CD4-positive, CD25-positive, alpha-beta regulatory T cell (primary cell): ENCODE data around the gene SLC25A33. TPM values are rescaled to one million over a fixed set of nuclear protein-coding genes. Genes with fewer than 3 reads are reported as not detected.
"Not testable (repeated sequence)": the region's sequence is repeated elsewhere in the genome, so short reads cannot be mapped to it uniquely, and the experiment has no call there.

Experiments used
- ATAC-seq, 2 donors: fragments of 150-1000 bp; cut with Tn5 transposase; one replicate each; pipeline ENCODE4 v1.10.0; 2021; ENCODE audit warnings: low read depth in 2 of 2, moderate number of reproducible peaks in 2 of 2, moderate library complexity in 1 of 2
- DNase-seq, 3 donors: peaks; one replicate each; pipeline versions ENCODE4 v3.0.0 to v3.0.0-alpha.2; 2012 to 2022; ENCODE audit warnings: mixed read lengths in 1 of 3
- H3K27ac ChIP-seq: one replicate; pipeline ENCODE4 v1.7.0; 2013; ENCODE audit warnings: mild to moderate bottlenecking, low read length; ENCODE audit not compliant: insufficient read depth, poor library complexity, severe bottlenecking
- H3K27me3 ChIP-seq: one replicate; pipeline ENCODE4 v1.7.0; 2013; ENCODE audit warnings: low read length; ENCODE audit not compliant: control insufficient read depth, insufficient read depth
- H3K36me3 ChIP-seq: one replicate; pipeline ENCODE4 v1.7.0; 2013; ENCODE audit warnings: mild to moderate bottlenecking, low read length, moderate library complexity; ENCODE audit not compliant: control insufficient read depth, insufficient read depth
- H3K4me1 ChIP-seq: 2 replicates; pipeline ENCODE4 v1.7.0; 2013; ENCODE audit warnings: mild to moderate bottlenecking, low read length; ENCODE audit not compliant: insufficient read depth, control insufficient read depth, poor library complexity, severe bottlenecking
- H3K4me3 ChIP-seq: one replicate; pipeline ENCODE4 v1.7.0; 2013; ENCODE audit warnings: low read depth, mild to moderate bottlenecking, low read length, moderate library complexity
- H3K9me3 ChIP-seq, 2 experiments: 1 replicate in 1 of 2; 2 replicates in 1 of 2; pipeline ENCODE4 v1.7.0; 2013; ENCODE audit warnings: low read length in 2 of 2, mild to moderate bottlenecking in 1 of 2, moderate library complexity in 1 of 2; ENCODE audit not compliant: control insufficient read depth in 2 of 2
- H3K27ac Mint-ChIP-seq, 3 donors: one replicate each; pipeline ENCODE4 v1.8.0; 2020 to 2022; ENCODE audit warnings: mild to moderate bottlenecking in 3 of 3, mixed read lengths in 3 of 3, moderate library complexity in 2 of 3
- H3K27me3 Mint-ChIP-seq: one replicate; pipeline ENCODE4 v1.8.0; 2022; ENCODE audit warnings: mild to moderate bottlenecking, mixed read lengths
- H3K36me3 Mint-ChIP-seq: one replicate; pipeline ENCODE4 v1.8.0; 2020; ENCODE audit warnings: mixed read lengths
- H3K4me1 Mint-ChIP-seq, 4 donors: one replicate each; pipeline ENCODE4 v1.8.0; 2020 to 2022; ENCODE audit warnings: mixed read lengths in 4 of 4, mild to moderate bottlenecking in 1 of 4
- H3K4me3 Mint-ChIP-seq, 4 donors: one replicate each; pipeline ENCODE4 v1.8.0; 2020 to 2022; ENCODE audit warnings: mild to moderate bottlenecking in 4 of 4, mixed read lengths in 4 of 4, moderate library complexity in 3 of 4
- H3K9me3 Mint-ChIP-seq, 7 donors: one replicate each; pipeline ENCODE4 v1.8.0; 2020 to 2022; ENCODE audit warnings: mixed read lengths in 7 of 7, mild to moderate bottlenecking in 3 of 7, moderate library complexity in 2 of 7
- polyA plus RNA-seq, 4 donors: library from polyadenylated mRNA; unstranded; fragments of 300-500 nt; fragmentation: Illumina TruSeq; gene quantifications; one replicate each; pipeline ENCODE4 v1.2.3, GENCODE V29; 2021
- total RNA-seq: library from RNA; stranded (reverse); gene quantifications from one replicate; pipeline ENCODE4 v1.2.3, GENCODE V29; 2022

The SLC25A33 gene
- total and polyA plus RNA-seq, 5 donors from 2014 or later: 2.7 to 4.5 (median 3.7) TPM

DNA sequence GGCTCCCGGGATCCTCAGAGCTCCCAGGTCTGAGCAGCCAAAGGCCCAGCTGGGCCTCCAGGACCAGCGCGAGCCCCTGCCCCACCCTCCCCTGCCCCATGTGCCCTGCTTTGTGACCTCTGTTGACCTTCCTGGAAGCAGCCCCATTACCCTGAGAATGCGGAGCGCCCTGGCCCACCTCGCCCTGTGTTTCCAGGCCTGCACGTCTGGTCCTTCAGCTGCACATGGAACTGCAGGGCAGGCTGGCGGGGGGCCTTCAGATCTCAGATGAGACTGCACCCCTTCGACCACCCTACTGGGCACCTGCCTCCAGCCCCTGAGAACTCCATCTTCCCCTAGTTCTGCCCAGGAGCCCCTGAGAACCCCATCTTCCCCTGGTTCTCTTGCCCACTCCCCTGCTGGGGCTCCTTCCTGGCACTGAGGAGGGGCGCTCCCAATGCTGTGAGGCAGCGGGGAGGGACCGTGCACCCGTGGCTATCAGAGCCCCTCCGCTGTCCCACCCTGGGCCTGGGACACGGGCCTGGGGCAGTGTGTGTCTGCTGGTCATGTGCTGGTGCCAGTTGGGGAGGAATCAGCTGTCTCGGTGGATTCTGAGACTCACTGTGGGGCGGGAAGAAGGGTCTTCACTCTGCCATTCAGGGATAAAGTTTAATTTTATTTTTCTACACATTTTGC lies 74.5 kb downstream of the SLC25A33 start:
- no peak for DNase-seq
- Mint-ChIP-seq H3K4me3 (no peak overlapping the region), H3K27ac (no peak overlapping the region), H3K36me3 (peaks cover 4% of the 10 kb centered on the region), H3K9me3 (no peaks in the 10 kb centered on the region), H3K4me1 (no peaks in the 10 kb centered on the region), H3K27me3 (no peaks in the 10 kb centered on the region)
- H3K27me3 ChIP-seq: no peaks in the 10 kb centered on the region
- H3K4me3 ChIP-seq: no peak overlapping the region
- no peaks in the 10 kb centered on the region for H3K9me3 ChIP-seq
- no peaks in the 10 kb centered on the region for H3K4me1 ChIP-seq
- no peak overlapping the region for H3K27ac ChIP-seq
- peaks cover 5% of the 10 kb centered on the region for H3K36me3 ChIP-seq
- ATAC-seq: no peak

DNA sequence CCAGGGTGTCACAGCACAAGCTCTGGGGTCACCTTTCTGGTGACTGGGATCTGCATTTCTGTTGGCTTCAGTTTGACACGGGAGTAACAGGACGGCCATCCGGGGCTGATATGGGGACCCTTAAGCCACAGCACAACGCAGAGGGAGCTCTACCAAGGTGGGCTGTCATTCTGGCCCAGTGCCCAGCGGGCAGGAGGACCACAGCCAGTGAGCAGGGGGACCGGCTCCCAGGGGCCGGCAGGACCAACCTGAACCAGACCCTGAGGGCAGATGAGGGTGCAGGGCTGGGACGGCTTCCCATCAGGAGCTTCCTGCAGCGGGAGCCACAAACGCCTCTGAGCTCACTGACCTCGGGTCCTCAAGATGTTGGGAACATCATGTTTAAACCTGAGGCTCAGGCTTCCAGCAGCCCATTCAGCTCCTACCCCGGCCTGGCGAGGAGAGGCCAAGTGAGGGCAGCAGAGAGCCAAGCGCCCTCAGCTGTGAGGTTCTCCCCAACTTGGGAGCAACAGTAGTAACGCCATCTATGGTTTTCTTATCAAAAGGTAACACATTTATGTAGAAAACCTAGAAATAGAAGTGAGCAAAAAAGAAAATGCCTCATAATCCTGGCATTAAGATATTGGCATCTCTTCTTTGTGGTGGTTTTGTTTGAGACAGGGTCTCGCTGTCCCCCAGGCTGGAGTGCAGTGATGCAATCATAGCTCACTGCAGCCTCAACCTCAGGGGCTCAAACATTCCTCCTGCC lies 76.2 kb downstream of the SLC25A33 start:
- Mint-ChIP-seq H3K9me3 (no peaks in the 10 kb centered on the region), H3K36me3 (no peaks in the 10 kb centered on the region), H3K27ac (no peak overlapping the region), H3K4me3 (no peak overlapping the region), H3K4me1 (no peaks in the 10 kb centered on the region), H3K27me3 (no peaks in the 10 kb centered on the region)
- no peaks in the 10 kb centered on the region for H3K9me3 ChIP-seq
- H3K36me3 ChIP-seq: no peaks in the 10 kb centered on the region
- DNase-seq: peak in 2 of 3 donors; percentile 42 to 68
- H3K27me3 ChIP-seq: no peaks in the 10 kb centered on the region
- H3K4me3 ChIP-seq: no peak overlapping the region
- no peak overlapping the region for H3K27ac ChIP-seq
- peak; percentile 75 to 83 for ATAC-seq
- H3K4me1 ChIP-seq: no peaks in the 10 kb centered on the region

DNA sequence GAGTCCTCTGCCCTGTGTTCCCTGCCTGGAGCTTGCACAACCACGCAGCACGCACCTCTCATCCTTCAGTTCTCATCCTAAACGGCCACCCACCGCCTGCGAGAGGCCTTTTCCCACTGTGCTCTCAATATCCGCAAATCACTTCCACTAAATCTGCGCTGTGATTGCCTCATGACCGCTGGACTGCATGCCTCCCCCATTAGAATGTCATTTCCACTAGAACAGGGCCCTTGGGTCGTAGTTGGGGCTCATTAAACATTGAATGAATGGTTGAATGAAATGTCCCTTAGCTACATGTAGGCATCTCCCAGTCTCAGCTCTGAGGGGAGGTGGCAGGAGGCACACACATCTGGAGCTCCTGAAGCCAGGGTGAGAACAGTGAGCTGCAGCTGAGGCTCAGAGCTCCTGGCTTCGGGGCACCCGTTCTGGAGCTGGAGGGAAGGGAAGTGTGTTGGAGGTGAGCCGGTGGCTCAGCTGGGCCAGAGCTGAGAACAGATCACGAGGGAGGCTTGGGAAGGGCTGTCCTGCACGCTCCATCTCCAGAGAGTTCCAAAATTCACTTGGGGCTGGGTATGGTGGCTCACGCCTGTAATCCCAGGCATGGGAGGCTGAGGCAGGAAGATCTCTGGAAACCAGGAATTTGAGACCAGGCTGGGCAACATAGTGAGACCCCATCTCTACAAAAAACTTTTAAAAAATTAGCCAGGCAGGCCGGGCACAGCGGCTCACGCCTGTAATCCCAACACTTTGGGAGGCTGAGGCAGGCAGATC lies 79.8 kb downstream of the SLC25A33 start:
- H3K27ac ChIP-seq: no peak overlapping the region
- no peak for ATAC-seq
- no peaks in the 10 kb centered on the region for H3K4me1 ChIP-seq
- H3K4me3 Mint-ChIP-seq: no peak overlapping the region
- H3K4me1 Mint-ChIP-seq: peaks cover 0 to 1% (median 0%) of the 10 kb centered on the region in 4 donors
- peaks cover 6% of the 10 kb centered on the region for H3K27me3 Mint-ChIP-seq
- no peaks in the 10 kb centered on the region for H3K36me3 Mint-ChIP-seq
- no peaks in the 10 kb centered on the region for H3K27me3 ChIP-seq
- no peaks in the 10 kb centered on the region for H3K36me3 ChIP-seq
- no peaks in the 10 kb centered on the region for H3K9me3 Mint-ChIP-seq
- H3K27ac Mint-ChIP-seq: no peak overlapping the region
- H3K9me3 ChIP-seq: no peaks in the 10 kb centered on the region
- DNase-seq: no peak
- H3K4me3 ChIP-seq: no peak overlapping the region

DNA sequence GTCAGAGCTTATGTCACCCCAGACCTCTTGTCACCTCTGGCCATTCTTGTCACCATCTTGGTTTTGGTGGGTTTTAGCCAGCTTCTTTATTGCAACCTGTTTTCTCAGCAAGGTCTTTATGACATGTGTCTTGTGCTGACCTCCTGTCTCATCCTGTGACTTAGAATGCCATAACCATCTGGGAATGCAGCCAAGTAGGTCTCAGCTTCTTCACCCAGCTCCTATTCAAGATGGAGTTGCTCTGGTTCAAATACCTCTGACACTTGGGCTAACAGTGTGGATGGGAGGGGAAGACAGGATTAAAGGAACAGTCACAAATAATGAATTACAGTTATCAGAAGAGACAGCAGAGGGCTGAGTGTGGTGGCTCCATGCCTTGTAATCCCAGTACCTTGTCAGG lies 81.8 kb downstream of the SLC25A33 start:
- no peak overlapping the region for H3K27ac ChIP-seq
- Mint-ChIP-seq H3K36me3 (no peaks in the 10 kb centered on the region), H3K4me1 (peaks cover 0 to 7% (median 1%) of the 10 kb centered on the region in 4 donors), H3K27me3 (peaks cover 15% of the 10 kb centered on the region), H3K9me3 (no peaks in the 10 kb centered on the region), H3K27ac (no peak overlapping the region), H3K4me3 (no peak overlapping the region)
- no peaks in the 10 kb centered on the region for H3K4me1 ChIP-seq
- H3K4me3 ChIP-seq: no peak overlapping the region
- H3K27me3 ChIP-seq: no peaks in the 10 kb centered on the region
- DNase-seq: no peak
- no peak for ATAC-seq
- H3K36me3 ChIP-seq: no peaks in the 10 kb centered on the region
- H3K9me3 ChIP-seq: no peaks in the 10 kb centered on the region

DNA sequence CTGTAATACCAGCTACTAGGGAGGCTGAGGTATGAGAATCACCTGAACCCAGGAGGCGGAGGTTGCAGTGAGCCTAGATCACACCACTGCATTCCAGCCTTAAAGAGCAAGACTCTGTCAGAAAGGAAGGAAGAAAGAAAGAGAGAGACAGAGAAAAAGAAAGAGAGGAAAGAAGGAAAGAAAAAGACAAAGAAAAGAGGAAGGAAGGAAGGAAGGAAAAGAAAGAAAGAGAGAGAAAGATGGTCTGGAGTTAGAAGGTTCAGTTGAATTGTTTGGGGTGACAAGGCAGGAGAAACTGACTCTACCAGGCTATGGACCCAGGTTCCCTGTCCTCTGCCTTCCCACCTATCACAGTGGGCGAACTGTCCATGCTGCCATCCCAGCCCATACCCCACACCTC lies 84.8 kb downstream of the SLC25A33 start:
- no peak for ATAC-seq
- H3K4me1 ChIP-seq: peaks cover 30% of the 10 kb centered on the region
- Mint-ChIP-seq H3K9me3 (no peaks in the 10 kb centered on the region), H3K4me3 (peak overlapping the region in 1 of 4 donors; percentile 78), H3K4me1 (peaks cover 6 to 29% (median 20%) of the 10 kb centered on the region in 4 donors), H3K27me3 (peaks cover 15% of the 10 kb centered on the region), H3K36me3 (peaks cover 3% of the 10 kb centered on the region), H3K27ac (no peak overlapping the region)
- no peaks in the 10 kb centered on the region for H3K27me3 ChIP-seq
- H3K4me3 ChIP-seq: no peak overlapping the region
- no peaks in the 10 kb centered on the region for H3K9me3 ChIP-seq
- DNase-seq: no peak
- no peak overlapping the region for H3K27ac ChIP-seq
- no peaks in the 10 kb centered on the region for H3K36me3 ChIP-seq

GRCh38 chr1:9625030-9625429 lies 85.8 kb downstream of the SLC25A33 start:
- Mint-ChIP-seq H3K4me1 (peaks cover 6 to 35% (median 23%) of the 10 kb centered on the region in 4 donors), H3K4me3 (peak overlapping the region in 2 of 4 donors; percentile 15 to 41), H3K27me3 (peaks cover 15% of the 10 kb centered on the region)
- peaks cover 36% of the 10 kb centered on the region for H3K4me1 ChIP-seq
- H3K9me3 ChIP-seq, H3K4me3 ChIP-seq, H3K27ac ChIP-seq, H3K27ac Mint-ChIP-seq, ATAC-seq, H3K36me3 Mint-ChIP-seq, H3K36me3 ChIP-seq, H3K27me3 ChIP-seq, H3K9me3 Mint-ChIP-seq, DNase-seq: not testable (repeated sequence)

DNA sequence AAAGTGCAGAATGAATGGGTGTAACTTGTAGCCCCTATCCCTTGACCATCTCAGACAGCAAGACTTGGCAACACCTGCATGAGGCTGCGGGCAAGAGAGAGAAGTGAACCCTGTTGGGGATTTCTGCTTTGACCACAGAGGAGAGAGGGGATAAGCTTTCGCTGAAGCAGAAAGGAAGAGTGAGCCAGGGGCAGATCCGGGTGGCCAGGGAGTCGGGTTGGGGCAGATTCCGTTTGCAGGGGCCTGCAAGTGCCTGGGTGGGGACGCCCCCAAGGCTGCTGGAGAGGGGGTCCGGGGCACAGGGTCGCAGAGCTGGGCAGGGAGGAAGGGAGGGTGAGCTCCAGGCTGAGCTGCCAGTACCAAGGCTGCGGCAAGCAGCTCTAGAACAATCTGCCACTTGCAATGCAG lies 86.9 kb downstream of the SLC25A33 start:
- Histone ChIP-seq H3K4me1 (peaks cover 48% of the 10 kb centered on the region), H3K4me3 (peak overlapping the region; percentile 80), H3K36me3 (no peaks in the 10 kb centered on the region), H3K27ac (no peak overlapping the region), H3K9me3 (no peaks in the 10 kb centered on the region), H3K27me3 (no peaks in the 10 kb centered on the region)
- Mint-ChIP-seq H3K9me3 (no peaks in the 10 kb centered on the region), H3K4me3 (peak overlapping the region; percentile 88 to 96 (median 93)), H3K4me1 (peaks cover 6 to 46% (median 25%) of the 10 kb centered on the region in 4 donors), H3K27me3 (peaks cover 15% of the 10 kb centered on the region), H3K36me3 (peaks cover 9% of the 10 kb centered on the region), H3K27ac (peak overlapping the region; percentile 44 to 79 (median 68))
- ATAC-seq (no peak), DNase-seq (no peak)
